ENCODE data around the gene HEPN1.

Gene HEPN1

DNA sequence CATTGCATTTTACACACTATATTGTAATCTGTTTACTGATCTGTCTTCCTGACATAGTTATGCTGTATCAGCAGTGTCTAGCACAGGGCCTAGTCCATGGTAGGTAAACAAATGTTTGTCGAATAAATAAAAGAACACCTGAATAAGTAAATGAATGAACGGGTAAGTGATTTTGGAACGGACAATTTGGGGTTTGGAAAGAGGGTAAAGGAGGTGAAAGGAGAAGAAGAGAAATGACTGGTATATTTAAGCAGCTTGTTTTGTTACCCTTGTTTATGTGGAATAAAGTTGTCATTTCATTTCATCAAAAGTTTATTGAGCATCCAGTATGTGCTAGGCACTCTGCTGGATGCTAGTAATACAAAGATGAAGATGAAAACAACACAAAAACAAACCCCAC, at the start of gene HEPN1:
Gene HEPN1 (plus strand): TSS at position 301 of the 400 bp plus-strand sequence.
- no peak within 1 kb of the TSS for H3K4me3 ChIP-seq (ENCODE audit: low read depth, low read length)
- DNase-seq (ENCODE audit: low read depth) = no peak
- TF ChIP-seq, protein P1, sequence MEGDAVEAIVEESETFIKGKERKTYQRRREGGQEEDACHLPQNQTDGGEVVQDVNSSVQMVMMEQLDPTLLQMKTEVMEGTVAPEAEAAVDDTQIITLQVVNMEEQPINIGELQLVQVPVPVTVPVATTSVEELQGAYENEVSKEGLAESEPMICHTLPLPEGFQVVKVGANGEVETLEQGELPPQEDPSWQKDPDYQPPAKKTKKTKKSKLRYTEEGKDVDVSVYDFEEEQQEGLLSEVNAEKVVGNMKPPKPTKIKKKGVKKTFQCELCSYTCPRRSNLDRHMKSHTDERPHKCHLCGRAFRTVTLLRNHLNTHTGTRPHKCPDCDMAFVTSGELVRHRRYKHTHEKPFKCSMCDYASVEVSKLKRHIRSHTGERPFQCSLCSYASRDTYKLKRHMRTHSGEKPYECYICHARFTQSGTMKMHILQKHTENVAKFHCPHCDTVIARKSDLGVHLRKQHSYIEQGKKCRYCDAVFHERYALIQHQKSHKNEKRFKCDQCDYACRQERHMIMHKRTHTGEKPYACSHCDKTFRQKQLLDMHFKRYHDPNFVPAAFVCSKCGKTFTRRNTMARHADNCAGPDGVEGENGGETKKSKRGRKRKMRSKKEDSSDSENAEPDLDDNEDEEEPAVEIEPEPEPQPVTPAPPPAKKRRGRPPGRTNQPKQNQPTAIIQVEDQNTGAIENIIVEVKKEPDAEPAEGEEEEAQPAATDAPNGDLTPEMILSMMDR (IDR thresholded peaks at IDR 0.05; ENCODE audit: insufficient read depth, low read depth, low read length, missing control alignments) = no peak

DNA sequence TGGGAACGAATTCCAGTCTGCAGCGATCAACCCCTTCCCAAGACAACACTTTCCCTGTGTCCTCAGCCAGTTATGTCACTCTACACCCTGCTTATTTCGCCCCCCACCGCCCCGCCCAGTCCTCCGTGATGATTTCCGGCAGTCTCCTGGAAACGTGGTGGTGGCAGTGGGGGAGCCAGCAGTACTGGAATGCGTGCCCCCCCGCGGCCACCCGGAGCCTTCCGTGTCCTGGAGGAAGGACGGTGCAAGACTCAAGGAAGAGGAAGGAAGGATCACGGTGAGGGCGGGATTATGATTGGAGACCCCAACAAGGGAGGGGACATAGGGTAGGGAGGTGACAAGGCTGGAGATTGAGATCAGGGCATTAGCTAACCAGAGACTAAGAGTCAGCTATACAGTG, 49.7 kb upstream of the HEPN1 start:
- H3K4me3 ChIP-seq (ENCODE audit: low read depth, low read length) = no peak overlapping the region
- DNase-seq (ENCODE audit: low read depth) = no peak
- TF ChIP-seq, protein P1 (IDR thresholded peaks at IDR 0.05; ENCODE audit: insufficient read depth, low read depth, low read length, missing control alignments) = no peak

DNA sequence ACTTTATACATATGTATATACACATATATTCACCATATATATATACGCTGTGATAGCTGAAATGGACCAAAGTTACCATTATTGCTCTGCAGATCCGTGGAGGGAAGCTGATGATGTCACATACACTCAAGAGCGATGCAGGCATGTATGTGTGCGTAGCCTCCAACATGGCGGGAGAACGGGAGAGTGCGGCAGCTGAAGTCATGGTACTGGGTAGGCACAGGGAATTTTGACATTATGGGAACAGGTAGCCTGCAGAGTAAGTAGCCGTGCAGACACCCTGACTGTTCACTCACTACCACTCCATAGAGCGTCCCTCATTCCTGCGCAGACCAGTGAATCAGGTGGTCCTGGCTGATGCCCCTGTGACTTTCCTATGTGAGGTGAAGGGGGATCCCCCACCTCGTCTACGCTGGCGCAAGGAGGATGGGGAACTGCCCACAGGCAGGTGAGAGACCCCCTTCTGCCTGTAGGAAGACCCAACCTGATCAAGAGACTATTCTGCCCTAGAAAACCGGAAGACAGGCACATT, 49.1 kb upstream of the HEPN1 start:
- no peak for DNase-seq (ENCODE audit: low read depth)
- H3K4me3 ChIP-seq (ENCODE audit: low read depth, low read length) = no peak overlapping the region
- TF ChIP-seq, protein P1 (IDR thresholded peaks at IDR 0.05; ENCODE audit: insufficient read depth, low read depth, low read length, missing control alignments) = no peak

DNA sequence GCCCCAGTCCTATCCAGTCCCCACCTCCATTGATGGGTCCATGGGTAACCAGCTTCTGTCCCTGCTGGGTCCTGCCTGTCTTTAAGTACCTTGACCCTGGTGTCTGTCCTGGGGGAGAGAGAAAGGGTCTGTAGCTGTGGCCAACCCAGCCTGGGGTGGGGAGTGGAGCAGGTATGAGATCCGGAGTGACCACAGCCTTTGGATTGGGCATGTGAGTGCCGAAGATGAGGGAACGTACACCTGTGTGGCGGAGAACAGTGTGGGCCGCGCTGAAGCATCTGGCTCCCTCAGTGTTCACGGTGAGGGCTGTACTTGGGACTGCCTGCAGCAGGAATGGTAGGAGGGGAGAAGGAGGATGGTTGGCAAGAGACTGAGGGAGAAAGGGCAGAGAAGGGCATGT, 48.6 kb upstream of the HEPN1 start:
- TF ChIP-seq, protein P1 (IDR thresholded peaks at IDR 0.05; ENCODE audit: insufficient read depth, low read depth, low read length, missing control alignments) = no peak
- no peak for DNase-seq (ENCODE audit: low read depth)
- no peak overlapping the region for H3K4me3 ChIP-seq (ENCODE audit: low read depth, low read length)

DNA sequence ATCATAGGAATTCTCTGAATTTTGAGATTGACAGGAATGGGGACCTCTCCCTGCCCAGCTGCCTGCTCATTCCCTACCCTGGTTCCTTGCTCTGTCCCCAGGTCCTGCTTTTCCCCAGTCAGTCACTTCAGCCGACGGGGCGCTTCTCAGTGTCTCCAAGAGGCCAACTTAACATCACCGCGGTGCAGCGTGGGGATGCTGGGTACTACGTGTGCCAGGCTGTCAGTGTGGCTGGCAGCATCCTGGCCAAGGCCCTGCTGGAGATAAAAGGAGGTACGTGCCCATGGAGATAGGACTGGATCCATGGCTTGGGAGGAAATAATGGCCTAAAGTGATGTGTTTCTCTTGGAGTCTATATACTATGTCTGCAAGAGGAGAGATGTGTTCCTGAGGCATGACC, 46.8 kb upstream of the HEPN1 start:
- TF ChIP-seq, protein P1 (IDR thresholded peaks at IDR 0.05; ENCODE audit: insufficient read depth, low read depth, low read length, missing control alignments) = no peak
- no peak for DNase-seq (ENCODE audit: low read depth)
- no peak overlapping the region for H3K4me3 ChIP-seq (ENCODE audit: low read depth, low read length)

DNA sequence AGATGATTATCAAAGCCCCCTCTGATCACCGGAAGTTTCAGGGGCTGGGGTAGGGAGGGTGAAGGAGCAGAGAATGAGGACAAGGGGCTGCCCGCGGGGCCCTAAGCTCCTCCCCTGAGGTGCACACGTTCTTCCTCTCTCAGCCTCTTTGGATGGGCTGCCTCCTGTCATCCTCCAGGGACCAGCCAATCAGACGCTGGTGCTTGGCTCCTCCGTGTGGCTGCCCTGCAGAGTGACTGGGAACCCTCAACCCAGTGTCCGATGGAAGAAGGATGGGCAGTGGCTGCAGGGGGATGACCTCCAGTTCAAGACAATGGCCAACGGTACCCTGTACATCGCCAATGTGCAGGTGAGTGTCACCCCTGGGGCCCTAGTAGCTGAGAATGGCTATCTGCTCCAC, 46.3 kb upstream of the HEPN1 start:
- TF ChIP-seq, protein P1 (IDR thresholded peaks at IDR 0.05; ENCODE audit: insufficient read depth, low read depth, low read length, missing control alignments) = no peak
- DNase-seq (ENCODE audit: low read depth) = no peak
- H3K4me3 ChIP-seq (ENCODE audit: low read depth, low read length) = no peak overlapping the region

DNA sequence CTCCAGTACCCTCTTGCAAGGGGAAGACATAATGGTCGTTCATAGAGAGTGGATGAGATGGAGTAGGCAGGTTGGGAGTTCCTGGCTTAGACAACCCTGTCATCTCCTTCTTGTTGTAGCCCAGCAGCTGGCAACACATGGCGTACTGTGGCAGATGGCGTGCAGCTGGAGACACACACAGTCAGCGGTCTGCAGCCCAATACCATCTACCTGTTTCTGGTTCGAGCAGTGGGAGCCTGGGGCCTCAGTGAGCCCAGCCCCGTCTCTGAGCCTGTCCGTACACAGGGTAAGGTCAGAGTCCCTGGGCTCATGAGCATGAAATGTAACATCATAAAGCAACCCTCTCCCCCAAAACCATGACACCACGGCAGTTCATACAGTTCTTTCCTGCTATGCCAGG, 45.1 kb upstream of the HEPN1 start:
- no peak for DNase-seq (ENCODE audit: low read depth)
- TF ChIP-seq, protein P1 (IDR thresholded peaks at IDR 0.05; ENCODE audit: insufficient read depth, low read depth, low read length, missing control alignments) = no peak
- no peak overlapping the region for H3K4me3 ChIP-seq (ENCODE audit: low read depth, low read length)

Measured in GM12865 (cell line).